ENCODE data around the gene TSPAN18. TPM values are rescaled to one million over a fixed set of nuclear protein-coding genes. Genes with fewer than 3 reads are reported as not detected.

The TSPAN18 gene
- total RNA-seq, 1 experiment from 2014 or later = 0.77 TPM

DNA sequence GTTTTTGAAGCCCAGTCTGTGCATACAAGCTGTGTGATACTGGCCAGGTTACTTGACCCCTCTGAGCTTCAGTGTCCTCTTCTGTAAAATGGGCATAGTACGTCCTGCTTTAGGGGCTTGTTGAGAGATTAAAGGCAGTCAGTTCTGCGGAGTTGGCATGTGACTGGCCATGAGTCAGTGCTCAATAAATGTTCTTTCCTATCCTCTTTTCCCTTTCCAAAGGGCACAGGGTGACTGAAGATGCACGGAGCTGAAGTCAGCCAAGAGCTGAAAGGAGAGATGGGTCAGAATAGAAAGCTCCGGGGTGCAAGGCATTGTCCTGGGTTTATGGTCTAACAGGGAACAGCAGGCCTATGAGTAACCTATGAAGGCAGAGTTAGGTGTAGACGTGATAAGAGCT lies 175.0 kb downstream of the TSPAN18 start:
- no peak for TF ChIP-seq CTCF (IDR thresholded peaks at IDR 0.05; ENCODE audit: unreplicated experiment)
- Mint-ChIP-seq H3K36me3 (ENCODE audit: insufficient read depth, unreplicated experiment) (no peaks in the 10 kb centered on the region), H3K9me3 (ENCODE audit: unreplicated experiment) (no peaks in the 10 kb centered on the region), H3K4me1 (ENCODE audit: insufficient read depth, unreplicated experiment) (no peaks in the 10 kb centered on the region), H3K27ac (ENCODE audit: low read depth, unreplicated experiment) (no peak overlapping the region), H3K27me3 (ENCODE audit: insufficient read depth, unreplicated experiment) (peaks cover 26% of the 10 kb centered on the region), H3K4me3 (ENCODE audit: unreplicated experiment) (no peak overlapping the region)
- POLR2A ChIA-PET = no interaction called here
- CTCF ChIA-PET = interaction anchor here (0.5 to 1.7 kb wide), 4 partner anchors 135 to 284 kb away, joined by 3 to 7 read pairs (median 4); no protein-coding TSS in a partner anchor
- DNase-seq (ENCODE audit: unreplicated experiment) = no peak
- no TSS peak for BruUV-seq (replicated peaks)
- intact Hi-C loops (cut with micrococcal nuclease) = no loop called here

GRCh38 chr11:44903035-44903434 lies 176.3 kb downstream of the TSPAN18 start:
- CTCF ChIA-PET = interaction anchor here (0.6 to 1.4 kb wide), 4 partner anchors 8 to 85 kb away, joined by 3 to 6 read pairs (median 3); no protein-coding TSS in a partner anchor
- no peak overlapping the region for H3K4me3 Mint-ChIP-seq (ENCODE audit: unreplicated experiment)

DNA sequence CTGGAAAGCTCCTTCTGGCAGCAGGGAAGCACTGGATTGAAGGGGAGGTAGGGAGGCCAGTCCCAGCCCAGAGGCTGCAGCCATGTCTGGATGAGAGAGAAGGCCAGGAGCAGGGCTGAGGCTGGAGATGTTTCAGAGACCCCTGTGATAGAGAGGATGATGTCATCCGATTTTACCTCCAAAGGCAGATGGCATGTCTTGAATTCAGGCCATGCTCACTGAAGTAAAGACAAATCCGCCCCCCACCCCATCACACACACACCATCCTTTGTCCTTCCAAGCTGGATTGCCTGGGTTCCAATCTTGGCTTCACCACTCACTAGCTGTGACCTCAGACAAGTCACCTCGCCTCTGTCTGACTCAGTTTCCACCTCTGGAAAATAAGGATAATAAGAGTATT lies 176.8 kb downstream of the TSPAN18 start:
- Mint-ChIP-seq H3K4me1 (ENCODE audit: insufficient read depth, unreplicated experiment) (no peaks in the 10 kb centered on the region), H3K36me3 (ENCODE audit: insufficient read depth, unreplicated experiment) (no peaks in the 10 kb centered on the region), H3K9me3 (ENCODE audit: unreplicated experiment) (no peaks in the 10 kb centered on the region), H3K27me3 (ENCODE audit: insufficient read depth, unreplicated experiment) (peaks cover 18% of the 10 kb centered on the region), H3K27ac (ENCODE audit: low read depth, unreplicated experiment) (no peak overlapping the region), H3K4me3 (ENCODE audit: unreplicated experiment) (no peak overlapping the region)
- TF ChIP-seq CTCF (IDR thresholded peaks at IDR 0.05; ENCODE audit: unreplicated experiment) = no peak
- DNase-seq (ENCODE audit: unreplicated experiment) = no peak
- POLR2A ChIA-PET = no interaction called here
- intact Hi-C loops (cut with micrococcal nuclease) = no loop called here
- CTCF ChIA-PET = interaction anchor here (1.4 kb wide), 1 partner anchor 9 kb away, joined by 3 read pairs; no protein-coding TSS in a partner anchor
- no TSS peak for BruUV-seq (replicated peaks)

More at GRCh38 chr11:44903035-44903434, 176.3 kb downstream of the TSPAN18 start:
- DNase-seq (ENCODE audit: unreplicated experiment) = no peak
- no peak for TF ChIP-seq CTCF (IDR thresholded peaks at IDR 0.05; ENCODE audit: unreplicated experiment)
- Mint-ChIP-seq H3K27ac (ENCODE audit: low read depth, unreplicated experiment) (no peak overlapping the region), H3K36me3 (ENCODE audit: insufficient read depth, unreplicated experiment) (no peaks in the 10 kb centered on the region), H3K4me1 (ENCODE audit: insufficient read depth, unreplicated experiment) (no peaks in the 10 kb centered on the region), H3K9me3 (ENCODE audit: unreplicated experiment) (no peaks in the 10 kb centered on the region), H3K27me3 (ENCODE audit: insufficient read depth, unreplicated experiment) (peaks cover 18% of the 10 kb centered on the region)
- POLR2A ChIA-PET = no interaction called here
- no TSS peak for BruUV-seq (replicated peaks)
- intact Hi-C loops (cut with micrococcal nuclease) = no loop called here

GRCh38 chr11:44904261-44905020 lies 177.7 kb downstream of the TSPAN18 start:
- Mint-ChIP-seq H3K27me3 (ENCODE audit: insufficient read depth, unreplicated experiment) (peaks cover 18% of the 10 kb centered on the region), H3K4me3 (ENCODE audit: unreplicated experiment) (no peak overlapping the region), H3K36me3 (ENCODE audit: insufficient read depth, unreplicated experiment) (no peaks in the 10 kb centered on the region), H3K27ac (ENCODE audit: low read depth, unreplicated experiment) (no peak overlapping the region), H3K4me1 (ENCODE audit: insufficient read depth, unreplicated experiment) (no peaks in the 10 kb centered on the region), H3K9me3 (ENCODE audit: unreplicated experiment) (no peaks in the 10 kb centered on the region)
- no TSS peak for BruUV-seq (replicated peaks)
- no peak for DNase-seq (ENCODE audit: unreplicated experiment)
- CTCF ChIA-PET = interaction anchor here (0.6 to 1.4 kb wide), 2 partner anchors 10 to 14 kb away, joined by 3 read pairs; no protein-coding TSS in a partner anchor
- intact Hi-C loops (cut with micrococcal nuclease) = no loop called here
- TF ChIP-seq CTCF (IDR thresholded peaks at IDR 0.05; ENCODE audit: unreplicated experiment) = no peak
- POLR2A ChIA-PET = no interaction called here

Measured in MCF 10A (cell line).